GM18868 (cell line): ENCODE data around the gene PTPRE.
A peak's percentile ranks its signal among the peaks of the same experiment; 100 is the strongest.
"Not testable (repeated sequence)": the region's sequence is repeated elsewhere in the genome, so short reads cannot be mapped to it uniquely, and the experiment has no call there.

Experiments
- ATAC-seq: cut with Tn5 transposase; IDR thresholded peaks from one replicate; pipeline ENCODE4 v1.9.1; 2021; ENCODE audit warnings: mild to moderate bottlenecking, moderate library complexity; ENCODE audit not compliant: unreplicated experiment

PTPRE gene

GRCh38 chr10:128086003-128086863, 179.3 kb downstream of the PTPRE start:
- ATAC-seq = no peak

- no peak for ATAC-seq
Observed at GRCh38 chr10:128087146-128087883, 180.4 kb downstream of the PTPRE start.

GRCh38 chr10:128087884-128088709, 181.2 kb downstream of the PTPRE start:
- no peak for ATAC-seq

GRCh38 chr10:128091636-128092210, 184.8 kb downstream of the PTPRE start:
- no peak for ATAC-seq

GRCh38 chr10:128092454-128092853, 185.6 kb downstream of the PTPRE start:
- ATAC-seq = no peak

- not testable (repeated sequence) for ATAC-seq
Observed at GRCh38 chr10:128094596-128094995, 187.7 kb downstream of the PTPRE start.

- ATAC-seq = peak; percentile 50
Observed at GRCh38 chr10:128095027-128095752, 188.3 kb downstream of the PTPRE start.

GRCh38 chr10:128095753-128096469, 189.0 kb downstream of the PTPRE start:
- ATAC-seq = peak; percentile 4

- no peak for ATAC-seq
Observed at GRCh38 chr10:128096486-128097199, 189.7 kb downstream of the PTPRE start.

- ATAC-seq = no peak
Observed at GRCh38 chr10:128097783-128098182, 190.9 kb downstream of the PTPRE start.

- ATAC-seq = no peak
Observed at GRCh38 chr10:128098631-128099030, 191.7 kb downstream of the PTPRE start.

GRCh38 chr10:128099901-128100300, 193.0 kb downstream of the PTPRE start:
- no peak for ATAC-seq

- ATAC-seq = no peak
Observed at GRCh38 chr10:128101901-128102300, 195.0 kb downstream of the PTPRE start.

GRCh38 chr10:128102480-128103228, 195.8 kb downstream of the PTPRE start:
- ATAC-seq = no peak

- no peak for ATAC-seq
Observed at GRCh38 chr10:128103229-128103714, 196.4 kb downstream of the PTPRE start.

- no peak for ATAC-seq
Observed at GRCh38 chr10:128105383-128105782, 198.5 kb downstream of the PTPRE start.

GRCh38 chr10:128109707-128110106, 202.8 kb downstream of the PTPRE start:
- no peak for ATAC-seq

- ATAC-seq = no peak
Observed at GRCh38 chr10:128110339-128110738, 203.4 kb downstream of the PTPRE start.
